OCI-LY3 (cell line): ENCODE results near the gene ABCC10.

Experiments used
- H2AFZ ChIP-seq: fragments of 200-600, 300-600 bp; shearing (Covaris generic); 2 replicates; pipeline ENCODE4 v1.6.0; 2014; ENCODE audit warnings: antibody characterized with exemption, low read depth, low read length
- H3K27ac ChIP-seq: fragments of 200-600, 300-600 bp; sonication (generic); 2 replicates; pipeline ENCODE4 v1.5.1; 2014; ENCODE audit warnings: mild to moderate bottlenecking, low read length, moderate library complexity, mixed read lengths
- H3K27me3 ChIP-seq: fragments of 200-600, 300-600 bp; sonication (generic); 2 replicates; pipeline ENCODE4 v1.6.1; 2014; ENCODE audit warnings: low read depth, low read length, mixed read lengths
- H3K36me3 ChIP-seq: fragments of 200-600, 300-600 bp; sonication (generic); replicated peaks from 2 replicates; pipeline ENCODE3; 2014; ENCODE audit warnings: low read depth, low read length, mixed read lengths
- H3K4me1 ChIP-seq: fragments of 300-600, 200-600 bp; sonication (generic); 2 replicates; pipeline ENCODE4 v1.6.1; 2014; ENCODE audit warnings: low read length, mixed read lengths
- H3K4me2 ChIP-seq: fragments of 200-600, 300-600 bp; sonication (generic); 2 replicates; pipeline ENCODE4 v1.6.1; 2014; ENCODE audit warnings: low read length, mixed read lengths
- H3K4me3 ChIP-seq: fragments of 300-600, 200-600 bp; sonication (generic); 2 replicates; pipeline ENCODE4 v1.5.1; 2014; ENCODE audit warnings: antibody characterized with exemption, mild to moderate bottlenecking, low read length, moderate library complexity
- H3K79me2 ChIP-seq: fragments of 300-600, 200-600 bp; shearing (Covaris generic); 2 replicates; pipeline ENCODE4 v1.6.1; 2014; ENCODE audit warnings: mild to moderate bottlenecking, low read length, mixed read lengths
- H3K9ac ChIP-seq: fragments of 300-600, 200-600 bp; shearing (Covaris generic); 2 replicates; pipeline ENCODE4 v1.6.0; 2014; ENCODE audit warnings: mild to moderate bottlenecking, low read length, moderate library complexity
- H3K9me3 ChIP-seq: fragments of 200-600, 300-600 bp; shearing (Covaris generic); 2 replicates; pipeline ENCODE4 v1.6.1; 2014; ENCODE audit warnings: low read length, mixed read lengths; ENCODE audit not compliant: insufficient read depth
- H4K20me1 ChIP-seq: fragments of 200-600, 300-600 bp; sonication (generic); 2 replicates; pipeline ENCODE4 v1.6.1; 2016; ENCODE audit warnings: low read length, mixed read lengths; ENCODE audit not compliant: insufficient read depth
- CTCF ChIP-seq: fragments of 200-600, 300-600 bp; sonication (generic); IDR thresholded peaks from 2 replicates; pipeline ENCODE4 v1.5.1; 2014; ENCODE audit warnings: antibody characterized with exemption, low read length, low read depth
- EZH2phosphoT487 ChIP-seq: fragments of 200-600 bp; shearing (Covaris generic); IDR thresholded peaks from 2 replicates; pipeline ENCODE4 v1.6.1; 2018; ENCODE audit warnings: antibody characterized with exemption, mixed run types, low read depth

ABCC10 gene

GRCh38 chr6:43475516-43475915 lies 48.2 kb downstream of the ABCC10 start:
- Histone ChIP-seq H3K4me3 (no peak overlapping the region), H3K27me3 (peaks cover 4% of the 10 kb centered on the region), H3K9me3 (no peaks in the 10 kb centered on the region), H3K79me2 (peaks cover 30% of the 10 kb centered on the region), H3K4me1 (peaks cover 14% of the 10 kb centered on the region), H3K4me2 (no peak overlapping the region), H3K9ac (no peak overlapping the region), H2AFZ (no peak overlapping the region), H3K36me3 (no peaks in the 10 kb centered on the region), H3K27ac (no peak overlapping the region), H4K20me1 (no peaks in the 10 kb centered on the region)
- TF ChIP-seq EZH2phosphoT487 (no peak), CTCF (no peak)

GRCh38 chr6:43476746-43477145 lies 49.4 kb downstream of the ABCC10 start:
- H3K4me3 ChIP-seq: peak overlapping the region; percentile 81
- 0 out of 2 replicates have a peak, but pooled peaks cover 2% of the 10 kb centered on the region for H4K20me1 ChIP-seq
- peak overlapping the region; percentile 75 for H3K9ac ChIP-seq
- peak overlapping the region; percentile 87 for H2AFZ ChIP-seq
- peaks cover 14% of the 10 kb centered on the region for H3K4me1 ChIP-seq
- no peaks in the 10 kb centered on the region for H3K9me3 ChIP-seq
- H3K36me3 ChIP-seq: no peaks in the 10 kb centered on the region
- peaks cover 40% of the 10 kb centered on the region for H3K79me2 ChIP-seq
- peak overlapping the region; percentile 95 for H3K4me2 ChIP-seq
- TF ChIP-seq CTCF: no peak
- no peak for TF ChIP-seq EZH2phosphoT487
- H3K27ac ChIP-seq: no peak overlapping the region
- H3K27me3 ChIP-seq: no peaks in the 10 kb centered on the region

DNA sequence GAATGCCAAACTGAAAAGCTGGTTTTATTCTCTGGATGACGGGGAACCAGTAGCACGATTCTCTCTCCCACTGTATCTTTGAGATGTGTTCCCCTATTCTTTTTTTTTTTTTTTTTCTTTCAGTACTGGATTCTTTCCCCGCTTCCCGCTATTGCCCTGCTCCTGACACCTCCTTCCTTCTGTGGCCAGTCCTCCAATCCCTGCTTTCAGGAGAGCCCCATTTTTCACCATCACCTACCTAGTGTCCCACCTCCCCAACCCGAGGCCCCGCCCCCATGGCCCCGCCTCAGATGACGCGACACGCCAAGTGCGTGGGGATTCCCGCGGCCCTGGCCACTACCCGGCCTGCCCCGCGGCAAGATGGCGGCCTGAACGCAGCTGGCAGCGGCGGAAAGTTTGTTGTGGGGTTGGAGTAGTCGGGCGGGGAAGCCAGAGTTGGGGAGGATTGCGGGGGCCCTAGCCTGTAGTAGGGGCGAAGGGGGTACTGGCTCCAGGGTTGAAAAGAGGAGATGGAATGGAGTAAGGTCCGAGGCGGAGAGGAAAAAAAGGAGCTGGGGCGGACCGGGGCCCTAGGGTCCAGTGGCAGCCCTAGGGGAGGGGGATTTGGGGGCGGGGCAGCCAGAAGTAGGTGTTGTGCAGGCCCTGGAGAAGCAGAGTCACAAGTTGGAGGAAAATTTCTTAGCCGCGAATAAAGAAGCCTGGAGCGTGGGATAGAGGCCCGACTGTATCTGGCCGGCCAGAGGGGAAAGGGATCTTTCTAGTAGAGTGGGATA lies 50.1 kb downstream of the ABCC10 start, which contains the start of gene TJAP1:
TSS of gene TJAP1 (plus strand) at position 336 of the 773 bp plus-strand sequence. CDS start 21,432 bp downstream, outside the sequence.
- Histone ChIP-seq H3K4me3 (peak within 1 kb of the TSS; percentile 81), H2AFZ (peak within 1 kb of the TSS; percentile 87), H3K4me1 (peaks cover 14% of the 10 kb centered on the region), H4K20me1 (peaks cover 8% of the 10 kb centered on the region; the same call in 1 of the 2 replicates), H3K27me3 (no peaks in the 10 kb centered on the region), H3K4me2 (peak within 1 kb of the TSS; percentile 95), H3K9ac (peak within 1 kb of the TSS; percentile 75), H3K27ac (peak within 1 kb of the TSS; percentile 20; the same call in 1 of the 2 replicates), H3K79me2 (peaks cover 47% of the 10 kb centered on the region), H3K36me3 (peaks cover 4% of the 10 kb centered on the region), H3K9me3 (no peaks in the 10 kb centered on the region)
- no peak for TF ChIP-seq EZH2phosphoT487
- no peak for TF ChIP-seq CTCF

GRCh38 chr6:43478008-43478372 lies 50.6 kb downstream of the ABCC10 start:
- Histone ChIP-seq H3K36me3 (peaks cover 4% of the 10 kb centered on the region), H3K79me2 (peaks cover 49% of the 10 kb centered on the region), H3K4me3 (peak overlapping the region; percentile 81), H3K9ac (peak overlapping the region; percentile 75), H2AFZ (no peak overlapping the region), H3K27ac (0 out of 2 replicates have a peak overlapping the region, but pooled peaks have one; percentile 20), H3K4me1 (peaks cover 14% of the 10 kb centered on the region), H3K9me3 (no peaks in the 10 kb centered on the region), H3K4me2 (peak overlapping the region; percentile 95), H4K20me1 (peaks cover 10% of the 10 kb centered on the region; the same call in 1 of the 2 replicates), H3K27me3 (no peaks in the 10 kb centered on the region)
- no peak for TF ChIP-seq CTCF
- TF ChIP-seq EZH2phosphoT487: no peak
